Neuronal stem cell (in vitro differentiated cells): ENCODE results near the gene ORMDL1.

Source experiments
- DNase-seq: peaks from one replicate; pipeline ENCODE4 v3.0.0-alpha.2; 2013; ENCODE audit warnings: low spot score
- H2AFZ ChIP-seq: one replicate; pipeline ENCODE4 v1.6.1; 2013; ENCODE audit warnings: mild to moderate bottlenecking, low read length, inconsistent platforms
- H2AK5ac ChIP-seq: 2 replicates; pipeline ENCODE4 v1.6.1; 2013; ENCODE audit warnings: low read depth, mild to moderate bottlenecking, inconsistent platforms, low read length, moderate library complexity, mixed read lengths
- H2BK120ac ChIP-seq: 2 replicates; pipeline ENCODE4 v1.6.1; 2013; ENCODE audit warnings: low read depth, mild to moderate bottlenecking, inconsistent platforms, low read length, moderate library complexity, mixed read lengths
- H2BK12ac ChIP-seq: one replicate; pipeline ENCODE4 v1.6.1; 2013; ENCODE audit warnings: low read length, inconsistent platforms
- H2BK15ac ChIP-seq: 2 replicates; pipeline ENCODE4 v1.6.1; 2013; ENCODE audit warnings: mild to moderate bottlenecking, low read length, inconsistent platforms, mixed read lengths
- H2BK5ac ChIP-seq: one replicate; pipeline ENCODE4 v1.6.1; 2013; ENCODE audit warnings: inconsistent platforms, mild to moderate bottlenecking, low read length, moderate library complexity
- H3K14ac ChIP-seq: one replicate; pipeline ENCODE4 v1.6.1; 2013; ENCODE audit warnings: low read length, inconsistent platforms
- H3K18ac ChIP-seq: 2 replicates; pipeline ENCODE4 v1.6.1; 2013; ENCODE audit warnings: low read length, inconsistent platforms
- H3K23ac ChIP-seq: 2 replicates; pipeline ENCODE4 v1.6.1; 2013; ENCODE audit warnings: low read depth, mild to moderate bottlenecking, mixed read lengths, low read length, inconsistent platforms; ENCODE audit not compliant: poor library complexity
- H3K27ac ChIP-seq: replicated peaks from 3 replicates; pipeline ENCODE4 v1.5.1; 2013; ENCODE audit warnings: low read length, inconsistent platforms
- H3K27me3 ChIP-seq, 3 experiments: 2 replicates each; pipeline ENCODE4 v1.6.1; 2013; ENCODE audit warnings: low read length in 3 of 3, mild to moderate bottlenecking in 2 of 3, inconsistent platforms in 1 of 3, low read depth in 1 of 3, mixed read lengths in 1 of 3, moderate library complexity in 1 of 3; ENCODE audit not compliant: control insufficient read depth in 3 of 3, insufficient read depth in 3 of 3
- H3K36me3 ChIP-seq, 2 donors: replicated peaks in 1 of 2; 2 replicates each; pipeline ENCODE4 v1.6.1; 2013; ENCODE audit warnings: low read length in 2 of 2; ENCODE audit not compliant: control insufficient read depth in 2 of 2, insufficient read depth in 2 of 2
- H3K4ac ChIP-seq: 2 replicates; pipeline ENCODE4 v1.6.1; 2013; ENCODE audit warnings: inconsistent platforms, mild to moderate bottlenecking, low read length, moderate library complexity
- H3K4me1 ChIP-seq, 2 donors: 1 replicate in 1 of 2; 2 replicates in 1 of 2; pipeline ENCODE4 v1.6.1; 2013; ENCODE audit warnings: low read length in 2 of 2, low read depth in 1 of 2; ENCODE audit not compliant: control insufficient read depth in 2 of 2, insufficient read depth in 1 of 2
- H3K4me2 ChIP-seq: one replicate; pipeline ENCODE4 v1.6.1; 2013; ENCODE audit warnings: mild to moderate bottlenecking, low read length, inconsistent platforms; ENCODE audit not compliant: insufficient read depth, poor library complexity, severe bottlenecking
- H3K4me3 ChIP-seq, 2 donors: 2 replicates each; pipeline ENCODE4 v1.5.1; 2013; ENCODE audit warnings: low read length in 2 of 2, mild to moderate bottlenecking in 2 of 2, inconsistent platforms in 1 of 2, moderate library complexity in 1 of 2
- H3K79me1 ChIP-seq: one replicate; pipeline ENCODE4 v1.6.1; 2013; ENCODE audit warnings: low read depth, mild to moderate bottlenecking, inconsistent platforms, low read length, moderate library complexity
- H3K9ac ChIP-seq: one replicate; pipeline ENCODE4 v1.6.1; 2013; ENCODE audit warnings: mild to moderate bottlenecking, low read depth, low read length, inconsistent platforms; ENCODE audit not compliant: poor library complexity
- H3K9me3 ChIP-seq, 2 donors: replicated peaks in 1 of 2; 2 replicates each; pipeline versions ENCODE3 to v1.6.1; 2013; ENCODE audit warnings: low read length in 2 of 2, mild to moderate bottlenecking in 2 of 2, inconsistent platforms in 1 of 2, low read depth in 1 of 2, mixed read lengths in 1 of 2, moderate library complexity in 1 of 2; ENCODE audit not compliant: control insufficient read depth in 2 of 2, insufficient read depth in 1 of 2
- H4K8ac ChIP-seq: one replicate; pipeline ENCODE4 v1.6.1; 2013; ENCODE audit warnings: low read depth, mild to moderate bottlenecking, inconsistent platforms, low read length, moderate library complexity
- H4K91ac ChIP-seq: one replicate; pipeline ENCODE4 v1.6.1; 2013; ENCODE audit warnings: low read length, low read depth, mild to moderate bottlenecking, inconsistent platforms; ENCODE audit not compliant: poor library complexity
- WGBS, 2 donors: extraction: QIAGEN DNeasy Blood & Tissue Kit; methylation state at CpG; one replicate each; pipeline ENCODE4 v1.1.7; 2013; ENCODE audit warnings: missing lambda C conversion rate in 2 of 2, mixed read lengths in 1 of 2; ENCODE audit not compliant: insufficient read length in 2 of 2, insufficient replicate concordance in 1 of 2; ENCODE audit errors: extremely low coverage in 2 of 2; 5-methylcytosine and 5-hydroxymethylcytosine counted together

Gene ORMDL1

DNA sequence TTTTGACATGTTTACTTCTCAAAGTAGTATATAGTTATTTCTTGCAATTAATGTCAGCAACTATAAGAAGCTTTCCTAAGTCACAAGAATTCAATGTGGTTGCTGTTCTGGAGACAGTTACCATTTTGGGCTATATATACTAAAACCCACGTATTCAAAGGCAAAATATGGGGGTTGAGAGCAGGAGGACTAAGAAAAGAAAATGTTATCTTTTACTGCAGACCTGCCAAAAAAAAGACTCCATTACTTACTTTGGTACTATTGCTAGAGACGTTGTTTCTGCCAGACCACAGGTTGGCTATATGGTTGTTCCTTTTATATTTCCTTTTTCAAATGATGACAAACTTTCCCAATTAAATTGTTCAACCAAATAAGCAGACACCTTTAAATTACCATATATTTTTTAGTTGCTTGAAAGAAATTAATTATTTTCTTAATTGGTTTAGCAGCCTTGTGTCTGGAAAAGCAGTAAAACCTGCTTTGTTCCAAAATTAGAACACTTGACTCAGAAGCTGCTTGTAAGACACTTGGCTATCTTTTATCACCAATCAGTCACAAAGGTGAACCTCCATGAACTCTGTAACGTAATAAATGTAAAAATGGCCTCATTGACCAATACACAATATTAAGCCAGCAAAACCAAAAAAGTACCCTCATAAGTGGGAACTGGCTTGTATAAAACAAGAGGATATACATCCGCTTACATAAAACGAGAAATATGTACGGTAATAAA is 13.4 kb downstream of the ORMDL1 start:
- Histone ChIP-seq H2AK5ac (no peak overlapping the region), H3K4me3 (no peak overlapping the region), H3K4me1 (no peaks in the 10 kb centered on the region), H3K18ac (no peak overlapping the region), H3K27ac (no peak overlapping the region), H3K4ac (no peak overlapping the region), H4K91ac (no peak overlapping the region), H3K36me3 (peaks cover 6 to 93% of the 10 kb centered on the region in 2 donors), H3K14ac (no peak overlapping the region), H3K79me1 (no peaks in the 10 kb centered on the region), H2BK5ac (no peak overlapping the region), H4K8ac (no peak overlapping the region), H3K9me3 (no peaks in the 10 kb centered on the region), H3K27me3 (no peaks in the 10 kb centered on the region), H3K23ac (no peak overlapping the region), H2BK12ac (no peak overlapping the region), H2BK15ac (no peak overlapping the region), H3K4me2 (no peak overlapping the region), H2AFZ (no peak overlapping the region), H2BK120ac (no peak overlapping the region), H3K9ac (no peak overlapping the region)
- no peak for DNase-seq
- WGBS, 2 donors: no CpG with 5 or more reads among the region's 6 CpGs

DNA sequence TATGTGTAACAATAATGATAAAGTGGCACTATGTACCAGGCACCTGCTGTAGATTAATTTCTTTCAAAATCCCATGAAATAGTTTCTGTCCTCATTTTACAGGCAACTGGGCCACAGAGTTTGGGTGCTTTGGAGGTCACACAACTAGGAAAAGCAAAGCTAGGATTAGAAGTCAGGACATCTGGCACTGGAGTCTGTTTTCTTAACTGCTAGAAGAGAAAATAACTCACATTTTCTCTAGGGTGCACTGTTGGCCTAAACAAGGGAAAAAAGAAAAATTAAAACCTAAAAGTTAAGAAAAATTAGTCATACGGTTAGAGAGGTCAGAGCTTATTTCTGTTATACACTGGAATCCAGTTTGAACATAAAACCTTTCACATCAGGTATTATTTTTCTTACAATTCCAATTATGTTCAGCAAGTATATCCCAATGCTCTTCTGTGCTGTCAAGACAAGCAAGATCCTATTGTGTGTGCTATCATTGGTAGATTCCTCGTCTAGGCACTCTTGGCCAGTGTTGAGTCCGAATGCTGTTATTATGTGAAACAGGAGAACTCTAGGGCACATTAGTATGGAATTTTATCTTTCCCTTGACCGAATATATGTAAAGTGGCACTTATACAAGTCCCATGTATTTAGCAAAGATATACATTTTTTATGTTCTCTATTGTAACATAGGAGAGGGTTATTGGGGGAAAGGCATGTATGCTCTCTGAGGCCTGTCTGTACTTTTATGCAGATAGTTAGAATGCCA is 20.1 kb downstream of the ORMDL1 start:
- no peak overlapping the region for H4K8ac ChIP-seq
- H3K14ac ChIP-seq: no peak overlapping the region
- H2BK12ac ChIP-seq: no peak overlapping the region
- H2BK5ac ChIP-seq: no peak overlapping the region
- H3K36me3 ChIP-seq: peaks cover 0 to 33% of the 10 kb centered on the region in 2 donors
- no CpG with 5 or more reads among the region's 4 CpGs for WGBS, 2 donors
- H2AK5ac ChIP-seq: no peak overlapping the region
- no peak overlapping the region for H3K18ac ChIP-seq
- no peak overlapping the region for H2BK15ac ChIP-seq
- H3K79me1 ChIP-seq: no peaks in the 10 kb centered on the region
- H3K9ac ChIP-seq: no peak overlapping the region
- peaks cover 0 to 1% of the 10 kb centered on the region in 2 donors for H3K4me1 ChIP-seq
- H3K23ac ChIP-seq: no peak overlapping the region
- no peaks in the 10 kb centered on the region for H3K27me3 ChIP-seq
- H4K91ac ChIP-seq: no peak overlapping the region
- peak overlapping the region in 1 of 2 donors; percentile 77 for H3K4me3 ChIP-seq
- H2AFZ ChIP-seq: no peak overlapping the region
- H3K27ac ChIP-seq: no peak overlapping the region
- H2BK120ac ChIP-seq: no peak overlapping the region
- no peak for DNase-seq
- no peak overlapping the region for H3K4ac ChIP-seq
- H3K9me3 ChIP-seq: no peaks in the 10 kb centered on the region
- H3K4me2 ChIP-seq: no peak overlapping the region

DNA sequence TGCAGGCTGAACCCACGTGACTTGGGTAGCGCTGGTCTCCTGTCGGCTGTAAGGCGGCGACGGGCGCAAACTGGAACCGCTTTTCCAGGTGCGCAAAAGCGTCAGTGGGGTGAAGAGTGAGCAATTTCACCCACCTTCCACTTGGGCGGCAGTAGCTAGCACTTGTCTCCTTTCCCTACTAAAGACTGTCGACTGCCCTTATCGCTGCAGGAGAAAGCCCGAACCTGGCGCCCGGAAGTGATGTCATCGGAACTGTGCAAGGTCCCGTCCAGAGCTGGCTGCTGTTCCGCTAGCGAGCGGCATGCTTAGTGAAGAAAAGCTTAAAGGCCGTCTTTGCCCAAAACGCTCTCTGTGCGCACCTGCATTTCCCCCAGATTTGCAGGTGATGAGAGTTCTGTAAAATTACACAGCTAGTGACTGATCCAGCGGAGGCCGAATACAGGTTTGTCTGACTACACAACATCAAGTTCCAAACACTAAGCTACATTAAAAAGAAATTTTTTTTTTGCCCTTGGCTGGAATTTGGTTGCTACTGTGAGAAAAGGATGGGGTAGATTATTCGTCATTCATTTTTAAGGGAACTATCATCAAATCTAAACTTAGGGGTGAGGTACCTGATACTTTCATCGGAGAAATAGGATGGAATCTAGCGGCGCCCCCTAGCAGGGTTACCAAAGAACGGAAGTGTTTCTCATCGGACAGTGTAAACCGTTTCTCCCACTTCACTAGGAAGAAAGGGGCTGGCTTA is 21.4 kb downstream of the ORMDL1 start, which contains the start of gene OSGEPL1:
OSGEPL1 (minus strand) TSS at position 242 of the 748 bp plus-strand sequence. CDS start 1,152 bp downstream, outside the sequence.
- no CpG with 5 or more reads among the region's 33 CpGs for WGBS, 2 donors
- Histone ChIP-seq H3K14ac (no peak within 1 kb of the TSS), H3K4me2 (peak within 1 kb of the TSS; percentile 45), H3K36me3 (peaks cover 0 to 26% of the 10 kb centered on the region in 2 donors), H3K27me3 (no peaks in the 10 kb centered on the region), H4K91ac (no peak within 1 kb of the TSS), H2BK15ac (no peak within 1 kb of the TSS), H3K9ac (peak within 1 kb of the TSS; percentile 79), H3K23ac (no peak within 1 kb of the TSS), H4K8ac (no peak within 1 kb of the TSS), H2BK12ac (no peak within 1 kb of the TSS), H2AK5ac (no peak within 1 kb of the TSS), H3K79me1 (no peaks in the 10 kb centered on the region), H3K4me1 (peaks cover 0 to 1% of the 10 kb centered on the region in 2 donors), H2BK120ac (no peak within 1 kb of the TSS), H3K27ac (peak within 1 kb of the TSS; percentile 89), H3K18ac (peak within 1 kb of the TSS; percentile 76), H3K4ac (no peak within 1 kb of the TSS), H3K4me3 (peak within 1 kb of the TSS; percentile 77 to 85), H2BK5ac (no peak within 1 kb of the TSS), H2AFZ (peak within 1 kb of the TSS; percentile 92), H3K9me3 (no peaks in the 10 kb centered on the region)
- DNase-seq: peak; percentile 81

DNA sequence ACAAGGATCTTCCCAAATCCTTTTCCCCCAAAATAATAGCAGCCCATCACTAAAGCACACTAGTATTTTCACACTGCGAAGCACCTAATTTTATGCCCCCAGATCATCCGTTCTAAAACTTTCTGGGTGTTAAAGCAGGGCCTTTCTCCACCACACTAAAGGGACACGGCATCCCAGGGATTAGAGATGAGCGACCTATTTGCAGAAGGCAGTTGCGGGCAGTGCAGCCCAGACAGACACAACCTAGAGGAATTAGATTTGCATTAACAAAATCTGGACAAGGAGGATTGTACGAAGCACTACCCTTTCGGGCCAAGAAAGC is 21.9 kb downstream of the ORMDL1 start:
- peak overlapping the region; percentile 77 to 85 for H3K4me3 ChIP-seq
- H2BK120ac ChIP-seq: no peak overlapping the region
- no peaks in the 10 kb centered on the region for H3K9me3 ChIP-seq
- peaks cover 0 to 21% of the 10 kb centered on the region in 2 donors for H3K36me3 ChIP-seq
- no peak overlapping the region for H2BK15ac ChIP-seq
- peak overlapping the region; percentile 92 for H2AFZ ChIP-seq
- H3K27ac ChIP-seq: peak overlapping the region; percentile 89
- no peak overlapping the region for H3K23ac ChIP-seq
- H3K18ac ChIP-seq: peak overlapping the region; percentile 76
- no peak overlapping the region for H3K4ac ChIP-seq
- WGBS, 2 donors: no CpG with 5 or more reads among the region's 7 CpGs
- no peak overlapping the region for H3K14ac ChIP-seq
- DNase-seq: no peak
- H2BK12ac ChIP-seq: no peak overlapping the region
- peaks cover 0 to 1% of the 10 kb centered on the region in 2 donors for H3K4me1 ChIP-seq
- H4K8ac ChIP-seq: no peak overlapping the region
- H2AK5ac ChIP-seq: no peak overlapping the region
- no peak overlapping the region for H4K91ac ChIP-seq
- H3K9ac ChIP-seq: peak overlapping the region; percentile 79
- H3K4me2 ChIP-seq: peak overlapping the region; percentile 45
- H3K27me3 ChIP-seq: no peaks in the 10 kb centered on the region
- no peak overlapping the region for H2BK5ac ChIP-seq
- H3K79me1 ChIP-seq: no peaks in the 10 kb centered on the region
